Measurements from ENCODE around the gene CDK5. TPM values are rescaled to one million over a fixed set of nuclear protein-coding genes. Genes with fewer than 3 reads are reported as not detected.
A peak's percentile ranks its signal among the peaks of the same experiment; 100 is the strongest.

Gene CDK5
- total and polyA plus RNA-seq, 9 of the 15 experiments (the other 6 are each of a cell fraction or from before 2014, with no cell fraction given) = 3.2 to 38.0 (median 27.5) TPM

- TF ChIP-seq ATF6 (CRISPR knock-in tag; IDR thresholded peaks at IDR 0.05) (peak; percentile 84; the same call in 1 of the 2 replicates), IRF9 (tag; IDR thresholded peaks at IDR 0.05) (no peak), ZNF224 (CRISPR knock-in tag; IDR thresholded peaks at IDR 0.05) (no peak), USF1 (CRISPR knock-in tag; IDR thresholded peaks at IDR 0.05) (peak; percentile 55)
Measured at GRCh38 chr7:151010307-151011096, 47.2 kb downstream of the CDK5 start (continued).

GRCh38 chr7:151010037-151010306 is 47.7 kb downstream of the CDK5 start:
- WGBS (ENCODE audit: insufficient coverage, low coverage, missing lambda C conversion rate) = 11% methylated on average over 7 of the region's 7 CpGs
- Histone ChIP-seq H4K20me1 (replicated peaks; ENCODE audit: control insufficient read depth, insufficient read depth, low read length) (no peaks in the 10 kb centered on the region), H3K9me3 (replicated peaks; ENCODE audit: control insufficient read depth, insufficient read depth, low read depth, low read length) (no peaks in the 10 kb centered on the region), H3K27ac (ENCODE audit: extremely low read depth, low read depth, low read length) (peak overlapping the region; percentile 85), H3K9me1 (ENCODE audit: control insufficient read depth, insufficient read depth, low read length) (no peaks in the 10 kb centered on the region), H3K27me3 (ENCODE audit: control insufficient read depth in 2 of 2, insufficient read depth in 2 of 2, low read length in 2 of 2) (no peaks in the 10 kb centered on the region; a peak in 1 of 5 replicates), H3K4me3 (peak overlapping the region; percentile 57), H3K79me2 (ENCODE audit: control insufficient read depth, insufficient read depth, low read length) (peaks cover 45% of the 10 kb centered on the region), H3K36me3 (ENCODE audit: control insufficient read depth, insufficient read depth, low read length) (peaks cover 32% of the 10 kb centered on the region; the same call in 2 of the 3 replicates), H2AFZ (ENCODE audit: low read depth, low read length) (peak overlapping the region; percentile 92), H3K9ac (ENCODE audit: insufficient read depth in 1 of 2, low read depth in 2 of 2, low read length in 2 of 2) (peak overlapping the region; percentile 77 to 94), H3K4me2 (ENCODE audit: insufficient read depth, low read length) (peak overlapping the region; percentile 100), H3K4me1 (replicated peaks in 1 of 2; ENCODE audit: control insufficient read depth in 2 of 2, insufficient read depth in 2 of 2, low read length in 2 of 2) (peaks cover 42 to 76% of the 10 kb centered on the region in 2 experiments)
- ATAC-seq (no peak; the same call in 1 of the 3 replicates), DNase-seq (ENCODE audit: extremely low read depth in 1 of 4, low spot score in 3 of 4) (no peak), FAIRE-seq (no peak)
- in situ Hi-C loops (cut with MboI) = no loop called here
- ChIA-PET POLR2A (interaction anchor here (0.6 to 8.4 kb wide), 13 partner anchors 12 to 689 kb away, joined by 3 to 146 read pairs (median 4); partner anchors contain the start of genes ABCB8, ATG9B and FASTK), CTCF (ENCODE audit: low intra/inter-chr PET ratio) (interaction anchor here (0.9 to 3.5 kb wide), 3 partner anchors 43 to 101 kb away, joined by 3 to 15 read pairs (median 5); no protein-coding TSS in a partner anchor)
- no TSS peak for BruUV-seq (replicated peaks)
- intact Hi-C loops (cut with micrococcal nuclease) = loop anchor here (10.0 kb wide), 1 partner anchor 165 kb away; no protein-coding TSS in a partner anchor
- TF ChIP-seq RHOXF2B (CRISPR knock-in tag; conservative IDR thresholded peaks at IDR 0.05) (0 out of 2 replicates have a peak, but pooled peaks have one; percentile 31), ZNF583 (CRISPR knock-in tag; IDR thresholded peaks at IDR 0.05) (no peak), ZNF124 (CRISPR knock-in tag; IDR thresholded peaks at IDR 0.05) (0 out of 2 replicates have a peak, but pooled peaks have one; percentile 74), ZNF165 (CRISPR knock-in tag; IDR thresholded peaks at IDR 0.05; ENCODE audit: borderline replicate concordance) (peak; percentile 18; the same call in 1 of the 2 replicates), ZNF347 (CRISPR knock-in tag; IDR thresholded peaks at IDR 0.05; ENCODE audit: low read depth) (no peak), ZNF282 (CRISPR knock-in tag; IDR thresholded peaks at IDR 0.05) (0 out of 2 replicates have a peak, but pooled peaks have one; percentile 59), FOXA3 (CRISPR knock-in tag; conservative IDR thresholded peaks at IDR 0.05 in 1 of 2, IDR thresholded peaks at IDR 0.05 in 1 of 2) (0 out of 4 replicates have a peak, but pooled peaks of 1 of the 2 experiments have one; percentile 56), LEF1 (IDR thresholded peaks at IDR 0.05) (no peak), ZBTB7A (IDR thresholded peaks at IDR 0.05; ENCODE audit: borderline replicate concordance, control insufficient read depth, low read depth, low read length) (peak; percentile 63; the same call in 1 of the 2 replicates), ETV5 (CRISPR knock-in tag; IDR thresholded peaks at IDR 0.05; ENCODE audit: low read depth) (0 out of 2 replicates have a peak, but pooled peaks have one; percentile 4)

Measured in K562 (cell line).